ENCODE data around the gene KIAA0586. TPM values are rescaled to one million over a fixed set of nuclear protein-coding genes. Genes with fewer than 3 reads are reported as not detected.
"Not testable (repeated sequence)": the region's sequence is repeated elsewhere in the genome, so short reads cannot be mapped to it uniquely, and the experiment has no call there.

KIAA0586 gene
- total and polyA plus RNA-seq, 8 donors, result 1.7 to 39.1 (median 13.9) TPM

- Histone ChIP-seq H3K4me3 (no peak overlapping the region), H3K9me3 (no peaks in the 10 kb centered on the region), H3K27ac (no peak overlapping the region), H3K36me3 (peaks cover 3 to 75% (median 57%) of the 10 kb centered on the region in 4 donors), H3K4me1 (no peaks in the 10 kb centered on the region), H3K27me3 (no peaks in the 10 kb centered on the region)
- no peak for DNase-seq
- WGBS, 5 donors, result 90 to 97% (median 94%) methylated on average over 2 of the region's 2 CpGs
- intact Hi-C loops (cut with DNase I; ENCODE audit: low total_unique reads), result no loop called here
- TF ChIP-seq POLR2A (IDR thresholded peaks at IDR 0.05), result no peak
- TF ChIP-seq EP300 (IDR thresholded peaks at IDR 0.05), result no peak
- no peak for TF ChIP-seq CTCF (IDR thresholded peaks at IDR 0.05)
- no peak for TF ChIP-seq POLR2AphosphoS5 (IDR thresholded peaks at IDR 0.05)
Observed at GRCh38 chr14:58477653-58478052, 50.1 kb downstream of the KIAA0586 start.

- DNase-seq; H3K9me3 ChIP-seq; H3K27ac ChIP-seq; H3K4me1 ChIP-seq; intact Hi-C loops (cut with DNase I; ENCODE audit: low total_unique reads); H3K27me3 ChIP-seq; H3K4me3 ChIP-seq: not testable (repeated sequence)
- peaks cover 3 to 82% (median 62%) of the 10 kb centered on the region in 4 donors for H3K36me3 ChIP-seq
- 96 to 100% (median 98%) methylated on average over 5 of the region's 5 CpGs for WGBS, 5 donors
Observed at GRCh38 chr14:58478329-58478728, 50.8 kb downstream of the KIAA0586 start.

GRCh38 chr14:58479975-58480374 is 52.5 kb downstream of the KIAA0586 start:
- WGBS, 5 donors, result 80 to 96% (median 90%) methylated on average over 1 of the region's 1 CpG
- Histone ChIP-seq H3K4me3 (no peak overlapping the region), H3K36me3 (peaks cover 3 to 74% (median 54%) of the 10 kb centered on the region in 4 donors), H3K9me3 (no peaks in the 10 kb centered on the region), H3K27me3 (no peaks in the 10 kb centered on the region), H3K27ac (no peak overlapping the region), H3K4me1 (no peaks in the 10 kb centered on the region)
- TF ChIP-seq EP300 (IDR thresholded peaks at IDR 0.05) (no peak), POLR2A (IDR thresholded peaks at IDR 0.05) (no peak), POLR2AphosphoS5 (IDR thresholded peaks at IDR 0.05) (no peak), CTCF (IDR thresholded peaks at IDR 0.05) (no peak)
- no peak for DNase-seq
- intact Hi-C loops (cut with DNase I; ENCODE audit: low total_unique reads), result no loop called here

GRCh38 chr14:58484176-58484575 is 56.7 kb downstream of the KIAA0586 start:
- TF ChIP-seq CTCF (IDR thresholded peaks at IDR 0.05) (no peak), POLR2AphosphoS5 (IDR thresholded peaks at IDR 0.05) (no peak), POLR2A (IDR thresholded peaks at IDR 0.05) (no peak), EP300 (IDR thresholded peaks at IDR 0.05) (no peak)
- no peaks in the 10 kb centered on the region for H3K4me1 ChIP-seq
- H3K9me3 ChIP-seq, result no peaks in the 10 kb centered on the region
- no peak overlapping the region for H3K27ac ChIP-seq
- H3K4me3 ChIP-seq, result no peak overlapping the region
- no peak for DNase-seq
- H3K36me3 ChIP-seq, result peaks cover 4 to 60% (median 51%) of the 10 kb centered on the region in 4 donors
- 67 to 73% (median 70%) methylated on average over 1 of the region's 1 CpG for WGBS, 5 donors
- intact Hi-C loops (cut with DNase I; ENCODE audit: low total_unique reads), result no loop called here
- H3K27me3 ChIP-seq, result no peaks in the 10 kb centered on the region

GRCh38 chr14:58488550-58488949 is 61.0 kb downstream of the KIAA0586 start:
- peaks cover 4 to 69% (median 63%) of the 10 kb centered on the region in 4 donors for H3K36me3 ChIP-seq
- DNase-seq, result no peak
- no peaks in the 10 kb centered on the region for H3K27me3 ChIP-seq
- no peak overlapping the region for H3K4me3 ChIP-seq
- H3K4me1 ChIP-seq, result no peaks in the 10 kb centered on the region
- WGBS, 5 donors, result 59 to 90% (median 75%) methylated on average over 1 of the region's 1 CpG
- TF ChIP-seq CTCF (IDR thresholded peaks at IDR 0.05) (no peak), POLR2AphosphoS5 (IDR thresholded peaks at IDR 0.05) (no peak), POLR2A (IDR thresholded peaks at IDR 0.05) (no peak), EP300 (IDR thresholded peaks at IDR 0.05) (no peak)
- H3K27ac ChIP-seq, result no peak overlapping the region
- intact Hi-C loops (cut with DNase I; ENCODE audit: low total_unique reads), result no loop called here
- no peaks in the 10 kb centered on the region for H3K9me3 ChIP-seq
